B cell (primary cell): Measurements from ENCODE around the gene ACOX3. TPM values are rescaled to one million over a fixed set of nuclear protein-coding genes. Genes with fewer than 3 reads are reported as not detected.

Source experiments
- ATAC-seq: fragments of 200-7000 bp; cut with Tn5 transposase; one replicate; pipeline ENCODE4 v1.10.0; 2021; ENCODE audit warnings: low read depth, mild to moderate bottlenecking, moderate number of reproducible peaks, moderate library complexity
- CTCF ChIA-PET: fragments of 350-600 bp; sonication (Branson Sonifier 250); formaldehyde crosslinking; loops from one replicate; lab custom pipeline; 2021; ENCODE audit warnings: antibody characterized with exemption, inconsistent platforms; lab: Charles Lee
- POLR2A ChIA-PET: fragments of 350-600 bp; sonication (Branson Sonifier 250); formaldehyde crosslinking; loops from one replicate; lab custom pipeline; 2021; ENCODE audit warnings: antibody characterized with exemption; lab: Charles Lee
- DNase-seq: peaks from one replicate; pipeline ENCODE4 v3.0.0; 2013
- H2AFZ ChIP-seq: 2 replicates; pipeline ENCODE4 v1.6.1; 2012; ENCODE audit warnings: mild to moderate bottlenecking, low read depth, low read length; ENCODE audit not compliant: insufficient read depth, poor library complexity, severe bottlenecking
- H3K27ac ChIP-seq, 2 donors: 1 replicate in 1 of 2; 2 replicates in 1 of 2; pipeline ENCODE4 v1.5.1; 2012 to 2013; ENCODE audit warnings: low read length in 2 of 2, mild to moderate bottlenecking in 2 of 2, moderate library complexity in 1 of 2
- H3K27me3 ChIP-seq, 4 experiments: fragments of 200-600 bp in 1 of 4; sonication (generic) in 1 of 4; replicated peaks in 1 of 4; 1 replicate in 2 of 4; 2 replicates in 2 of 4; pipeline versions ENCODE4 v1.6.1 to v1.7.0; 2013 to 2016; ENCODE audit warnings: low read length in 3 of 4, mild to moderate bottlenecking in 2 of 4, mixed read lengths in 1 of 4, moderate library complexity in 1 of 4; ENCODE audit not compliant: insufficient read depth in 4 of 4, control insufficient read depth in 3 of 4; ENCODE audit errors: control extremely low read depth in 1 of 4
- H3K36me3 ChIP-seq, 2 experiments: replicated peaks in 1 of 2; 1 replicate in 1 of 2; 2 replicates in 1 of 2; pipeline versions ENCODE4 v1.6.1 to v1.7.1; 2013; ENCODE audit warnings: low read length in 1 of 2; ENCODE audit not compliant: insufficient read depth in 2 of 2, control insufficient read depth in 1 of 2; ENCODE audit errors: control extremely low read depth in 1 of 2, extremely low read depth in 1 of 2
- H3K4me1 ChIP-seq, 2 donors: fragments of 200-600 bp in 1 of 2; sonication (generic) in 1 of 2; 1 replicate in 1 of 2; 2 replicates in 1 of 2; pipeline versions ENCODE4 v1.5.1 to v1.6.1; 2013 to 2017; ENCODE audit warnings: low read length in 2 of 2; ENCODE audit not compliant: control insufficient read depth in 2 of 2, insufficient read depth in 2 of 2
- H3K4me2 ChIP-seq: replicated peaks from 2 replicates; pipeline ENCODE3; 2012; ENCODE audit warnings: mild to moderate bottlenecking, low read depth, low read length; ENCODE audit not compliant: poor library complexity, severe bottlenecking
- H3K4me3 ChIP-seq, 5 experiments: fragments of 200-600 bp in 1 of 5; sonication (generic) in 1 of 5; 1 replicate in 3 of 5; 2 replicates in 2 of 5; pipeline versions ENCODE4 v1.5.1 to v1.7.0; 2011 to 2016; ENCODE audit warnings: low read length in 4 of 5, mild to moderate bottlenecking in 4 of 5, low read depth in 2 of 5, control low read depth in 1 of 5, moderate library complexity in 1 of 5; ENCODE audit not compliant: insufficient read depth in 1 of 5; ENCODE audit errors: control extremely low read depth in 1 of 5, extremely low read depth in 1 of 5
- H3K79me2 ChIP-seq: fragments of 200-600 bp; sonication (generic); one replicate; pipeline ENCODE4 v1.6.0; 2016; ENCODE audit warnings: low read length; ENCODE audit not compliant: control insufficient read depth, insufficient read depth
- H3K9ac ChIP-seq: fragments of 200-600 bp; sonication (generic); 2 replicates; pipeline ENCODE4 v1.6.1; 2017; ENCODE audit warnings: mild to moderate bottlenecking, low read length, moderate library complexity
- H3K9me3 ChIP-seq, 3 donors: one replicate each; pipeline versions ENCODE4 v1.6.1 to v1.7.1; 2013; ENCODE audit warnings: low read length in 2 of 3; ENCODE audit not compliant: control insufficient read depth in 2 of 3, insufficient read depth in 1 of 3; ENCODE audit errors: control extremely low read depth in 1 of 3
- H4K20me1 ChIP-seq: 2 replicates; pipeline ENCODE4 v1.6.0; 2012; ENCODE audit warnings: mild to moderate bottlenecking, low read length; ENCODE audit not compliant: insufficient read depth, control insufficient read depth, poor library complexity, severe bottlenecking
- H3K27ac Mint-ChIP-seq: one replicate; pipeline ENCODE4 v1.8.0; 2021; ENCODE audit warnings: mixed read lengths
- H3K27me3 Mint-ChIP-seq: one replicate; pipeline ENCODE4 v1.8.0; 2021; ENCODE audit warnings: mixed read lengths
- H3K4me1 Mint-ChIP-seq: one replicate; pipeline ENCODE4 v1.8.0; 2021; ENCODE audit warnings: mixed read lengths
- H3K4me3 Mint-ChIP-seq: one replicate; pipeline ENCODE4 v1.8.0; 2021; ENCODE audit warnings: mixed read lengths
- H3K9me3 Mint-ChIP-seq: one replicate; pipeline ENCODE4 v1.8.0; 2022; ENCODE audit warnings: mixed read lengths; ENCODE audit not compliant: insufficient read depth
- CTCF ChIP-seq: fragments of 200-600 bp; IDR thresholded peaks from one replicate; pipeline ENCODE4 v1.8.0; 2022; ENCODE audit warnings: antibody characterized with exemption, mild to moderate bottlenecking
- EZH2 ChIP-seq: IDR thresholded peaks from 2 replicates; pipeline ENCODE4 v1.6.1; 2012; ENCODE audit warnings: borderline replicate concordance, low read depth, mild to moderate bottlenecking, moderate library complexity, low read length; ENCODE audit not compliant: insufficient read depth, poor library complexity, severe bottlenecking
- WGBS: methylation state at CpG from one replicate; pipeline ENCODE4 v1.1.5; 2013; ENCODE audit warnings: missing lambda C conversion rate; ENCODE audit not compliant: insufficient coverage; 5-methylcytosine and 5-hydroxymethylcytosine counted together
- intact Hi-C: fragments of 100-400 bp; cut with micrococcal nuclease; formaldehyde crosslinking; loops from one replicate; pipeline ENCODE4 v1.10.0; 2022
- polyA plus RNA-seq: library from polyadenylated mRNA; depleted of rRNA; stranded (reverse); fragments of >200 nt; gene quantifications from 2 replicates; pipeline ENCODE4 v1.2.3, GENCODE V29; 2012
- total RNA-seq, 2 donors: library from RNA; stranded (reverse); fragments of 120-200 nt in 1 of 2; gene quantifications; 1 replicate in 1 of 2; 2 replicates in 1 of 2; pipeline versions ENCODE4 v1.2.3 to v1.2.4, GENCODE V29; 2013 to 2022

Gene ACOX3
- total and polyA plus RNA-seq, 2 donors (not counting 1 experiment from before 2014, with no cell fraction given) = 4.6 to 23.1 TPM

- H3K4me3 ChIP-seq = no peak overlapping the region
- WGBS = 67% methylated on average over 5 of the region's 8 CpGs
- H4K20me1 ChIP-seq = no peaks in the 10 kb centered on the region
- H3K27me3 ChIP-seq = no peaks in the 10 kb centered on the region
- H3K4me3 Mint-ChIP-seq = no peak overlapping the region
- POLR2A ChIA-PET = no interaction called here
- no peak overlapping the region for H3K27ac Mint-ChIP-seq
- ATAC-seq (no peak), DNase-seq (no peak)
- H3K4me2 ChIP-seq = no peak overlapping the region
- TF ChIP-seq CTCF = no peak
- peaks cover 0 to 4% (median 0%) of the 10 kb centered on the region in 3 donors for H3K9me3 ChIP-seq
- no peaks in the 10 kb centered on the region for H3K27me3 Mint-ChIP-seq
- H3K79me2 ChIP-seq = no peaks in the 10 kb centered on the region
- no peaks in the 10 kb centered on the region for H3K4me1 ChIP-seq
- intact Hi-C loops = no loop called here
- peaks cover 0 to 20% of the 10 kb centered on the region in 2 experiments for H3K36me3 ChIP-seq
- no peak overlapping the region for H3K9ac ChIP-seq
- no peak overlapping the region for H2AFZ ChIP-seq
- H3K4me1 Mint-ChIP-seq = peaks cover 6% of the 10 kb centered on the region
- H3K27ac ChIP-seq = no peak overlapping the region
- no peaks in the 10 kb centered on the region for H3K9me3 Mint-ChIP-seq
- CTCF ChIA-PET = interaction anchor here (0.7 kb wide), 1 partner anchor 16 kb away, joined by 4 read pairs; no protein-coding TSS in a partner anchor
These were observed 46.9 kb downstream of the ACOX3 start for GRCh38 chr4:8393593-8394038.

DNA sequence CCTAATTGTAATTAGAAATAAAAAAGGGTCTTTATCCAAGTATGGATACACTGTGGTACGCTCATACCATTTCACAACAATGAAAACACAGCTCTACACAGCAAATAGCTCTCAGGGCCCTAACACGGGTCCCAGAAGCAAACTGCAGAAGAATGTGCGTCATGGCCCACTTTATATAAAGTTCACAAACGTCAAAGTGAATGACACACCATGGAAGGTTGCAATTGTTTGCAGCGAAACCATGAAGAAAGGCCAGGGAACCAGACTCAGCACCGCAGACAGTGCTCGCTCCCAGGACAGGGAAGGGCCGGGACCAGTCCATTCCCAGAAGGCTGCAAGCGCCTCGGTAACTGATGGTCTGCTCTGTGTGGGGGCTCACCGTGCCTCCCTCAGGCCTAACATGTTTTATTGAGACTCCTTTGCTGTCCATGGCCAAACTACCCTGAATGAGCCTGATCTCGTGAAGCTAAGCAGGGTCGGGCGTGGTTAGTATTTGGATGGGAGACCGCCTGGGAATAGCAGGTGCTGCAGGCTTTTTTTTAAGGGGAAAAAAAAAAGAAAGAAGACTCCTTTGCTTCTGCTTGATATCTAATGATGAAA is 47.8 kb downstream of the ACOX3 start:
- intact Hi-C loops = no loop called here

More for the DNA sequence above, 47.8 kb downstream of the ACOX3 start:
- Histone ChIP-seq H3K27ac (no peak overlapping the region), H3K4me1 (no peaks in the 10 kb centered on the region), H3K36me3 (peaks cover 0 to 27% of the 10 kb centered on the region in 2 experiments), H3K9ac (no peak overlapping the region), H3K27me3 (no peaks in the 10 kb centered on the region), H4K20me1 (no peaks in the 10 kb centered on the region), H3K4me2 (no peak overlapping the region), H3K79me2 (no peaks in the 10 kb centered on the region), H3K9me3 (peaks cover 0 to 4% (median 0%) of the 10 kb centered on the region in 3 donors), H3K4me3 (no peak overlapping the region), H2AFZ (no peak overlapping the region)
- CTCF ChIA-PET = interaction anchor here (0.7 to 3.5 kb wide), 2 partner anchors 9 to 15 kb away, joined by 4 to 14 read pairs; no protein-coding TSS in a partner anchor
- no peaks in the 10 kb centered on the region for H3K27me3 Mint-ChIP-seq
- H3K4me1 Mint-ChIP-seq = peaks cover 4% of the 10 kb centered on the region
- H3K9me3 Mint-ChIP-seq = no peaks in the 10 kb centered on the region
- H3K4me3 Mint-ChIP-seq = no peak overlapping the region
- 95% methylated on average over 15 of the region's 15 CpGs for WGBS
- no peak for DNase-seq
- POLR2A ChIA-PET = no interaction called here
- no peak overlapping the region for H3K27ac Mint-ChIP-seq
- TF ChIP-seq EZH2 = no peak
- TF ChIP-seq CTCF = no peak
- ATAC-seq = no peak
